HepG2 (cell line): ENCODE results near the gene SUSD2. TPM values are rescaled to one million over a fixed set of nuclear protein-coding genes. Genes with fewer than 3 reads are reported as not detected.

Source experiments
- E2F1 ChIP-seq: sonication (generic); formaldehyde crosslinking; IDR thresholded peaks from 2 replicates; pipeline ENCODE4 v1.5.0; 2020; ENCODE audit warnings: missing genetic modification reagents
- HDAC2 ChIP-seq: sonication (generic); formaldehyde crosslinking; IDR thresholded peaks from 2 replicates; pipeline ENCODE4 v1.4.0; 2020; ENCODE audit warnings: missing genetic modification reagents
- HIVEP1 ChIP-seq: sonication (generic); formaldehyde crosslinking; IDR thresholded peaks from 2 replicates; pipeline ENCODE4 v1.4.0; 2020; ENCODE audit warnings: mild to moderate bottlenecking, missing genetic modification reagents
- MAFK ChIP-seq, 2 experiments: IDR thresholded peaks in 1 of 2; conservative IDR thresholded peaks in 1 of 2; 2 replicates each; pipeline ENCODE4 v1.6.1; 2011; ENCODE audit warnings: improper control_type of control experiment in 2 of 2, low read length in 2 of 2
- NR2F6 ChIP-seq, 2 experiments: IDR thresholded peaks; 2 replicates each; pipeline ENCODE4 v1.6.1; 2016; ENCODE audit warnings: antibody characterized with exemption in 1 of 2, mild to moderate bottlenecking in 1 of 2
- PBX3 ChIP-seq: sonication (generic); formaldehyde crosslinking; IDR thresholded peaks from 2 replicates; pipeline ENCODE4 v1.8.1; 2023; ENCODE audit warnings: missing genetic modification reagents, inconsistent platforms, borderline replicate concordance
- PLSCR1 ChIP-seq: sonication (generic); formaldehyde crosslinking; IDR thresholded peaks from 2 replicates; pipeline ENCODE4 v1.5.0; 2020; ENCODE audit warnings: missing genetic modification reagents, mild to moderate bottlenecking, borderline replicate concordance
- SMAD3 ChIP-seq: sonication (generic); formaldehyde crosslinking; IDR thresholded peaks from 2 replicates; pipeline ENCODE4 v1.4.0; 2020; ENCODE audit warnings: missing genetic modification reagents
- ZNF496 ChIP-seq: sonication (generic); formaldehyde crosslinking; IDR thresholded peaks from 2 replicates; pipeline ENCODE4 v1.8.1; 2023; ENCODE audit warnings: mild to moderate bottlenecking, moderate library complexity, missing genetic modification reagents; ENCODE audit not compliant: insufficient replicate concordance
- polyA plus RNA-seq, 8 experiments: library from polyadenylated mRNA; depleted of rRNA in 3 of 8; stranded (reverse) in 7 of 8; unstranded in 1 of 8; fragments of >200 nt; fragmentation: Illumina TruSeq in 4 of 8; extraction: Trizol in 4 of 8; gene quantifications; 2 replicates each; pipeline versions ENCODE4 v1.2.1 to v1.2.3, GENCODE V29; 2011 to 2016; ENCODE audit warnings: low read depth in 4 of 8, missing spikeins in 1 of 8, mixed read lengths in 1 of 8; ENCODE audit not compliant: insufficient read depth in 1 of 8
- total RNA-seq, 5 experiments: library from RNA; depleted of rRNA; stranded (reverse); fragments of >200 nt; fragmentation: Illumina TruSeq; extraction: Trizol; gene quantifications; 2 replicates each; pipeline ENCODE4 v1.2.3, GENCODE V29; 2016; ENCODE audit warnings: low read depth in 1 of 5
- TF ChIP-seq, protein P1 (sequence below), 2 experiments: fragments of 450-650 bp in 1 of 2; sonication (generic) in 1 of 2; formaldehyde crosslinking in 1 of 2; IDR thresholded peaks; 2 replicates each; pipeline versions ENCODE4 v1.6.1 to v1.8.0; 2016 to 2022; ENCODE audit warnings: antibody characterized with exemption in 1 of 2, mild to moderate bottlenecking in 1 of 2, missing genetic modification reagents in 1 of 2
- TF ChIP-seq, protein P2 (sequence below): sonication (generic); formaldehyde crosslinking; IDR thresholded peaks from 2 replicates; pipeline ENCODE4 v1.9.0; 2021; ENCODE audit warnings: missing genetic modification reagents, borderline replicate concordance

SUSD2 gene
- total and polyA plus RNA-seq, 2 of the 13 experiments (the other 11 are each of a cell fraction or from before 2014, with no cell fraction given): 2.1 to 11.0 TPM

- TF ChIP-seq, protein P1, sequence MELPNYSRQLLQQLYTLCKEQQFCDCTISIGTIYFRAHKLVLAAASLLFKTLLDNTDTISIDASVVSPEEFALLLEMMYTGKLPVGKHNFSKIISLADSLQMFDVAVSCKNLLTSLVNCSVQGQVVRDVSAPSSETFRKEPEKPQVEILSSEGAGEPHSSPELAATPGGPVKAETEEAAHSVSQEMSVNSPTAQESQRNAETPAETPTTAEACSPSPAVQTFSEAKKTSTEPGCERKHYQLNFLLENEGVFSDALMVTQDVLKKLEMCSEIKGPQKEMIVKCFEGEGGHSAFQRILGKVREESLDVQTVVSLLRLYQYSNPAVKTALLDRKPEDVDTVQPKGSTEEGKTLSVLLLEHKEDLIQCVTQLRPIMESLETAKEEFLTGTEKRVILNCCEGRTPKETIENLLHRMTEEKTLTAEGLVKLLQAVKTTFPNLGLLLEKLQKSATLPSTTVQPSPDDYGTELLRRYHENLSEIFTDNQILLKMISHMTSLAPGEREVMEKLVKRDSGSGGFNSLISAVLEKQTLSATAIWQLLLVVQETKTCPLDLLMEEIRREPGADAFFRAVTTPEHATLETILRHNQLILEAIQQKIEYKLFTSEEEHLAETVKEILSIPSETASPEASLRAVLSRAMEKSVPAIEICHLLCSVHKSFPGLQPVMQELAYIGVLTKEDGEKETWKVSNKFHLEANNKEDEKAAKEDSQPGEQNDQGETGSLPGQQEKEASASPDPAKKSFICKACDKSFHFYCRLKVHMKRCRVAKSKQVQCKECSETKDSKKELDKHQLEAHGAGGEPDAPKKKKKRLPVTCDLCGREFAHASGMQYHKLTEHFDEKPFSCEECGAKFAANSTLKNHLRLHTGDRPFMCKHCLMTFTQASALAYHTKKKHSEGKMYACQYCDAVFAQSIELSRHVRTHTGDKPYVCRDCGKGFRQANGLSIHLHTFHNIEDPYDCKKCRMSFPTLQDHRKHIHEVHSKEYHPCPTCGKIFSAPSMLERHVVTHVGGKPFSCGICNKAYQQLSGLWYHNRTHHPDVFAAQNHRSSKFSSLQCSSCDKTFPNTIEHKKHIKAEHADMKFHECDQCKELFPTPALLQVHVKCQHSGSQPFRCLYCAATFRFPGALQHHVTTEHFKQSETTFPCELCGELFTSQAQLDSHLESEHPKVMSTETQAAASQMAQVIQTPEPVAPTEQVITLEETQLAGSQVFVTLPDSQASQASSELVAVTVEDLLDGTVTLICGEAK (IDR thresholded peaks at IDR 0.05): no peak
- TF ChIP-seq, protein P1 (CRISPR knock-in tag; IDR thresholded peaks at IDR 0.05): no peak
- TF ChIP-seq PBX3 (CRISPR knock-in tag) (no peak), PLSCR1 (CRISPR knock-in tag) (no peak), HDAC2 (peak; percentile 67; the same call in 1 of the 2 replicates), NR2F6 (IDR thresholded peaks at IDR 0.05) (no peak; the same call in 1 of the 2 replicates), NR2F6 (CRISPR knock-in tag; IDR thresholded peaks at IDR 0.05) (peak; percentile 22; the same call in 1 of the 2 replicates), HIVEP1 (peak; percentile 99), SMAD3 (CRISPR knock-in tag) (0 out of 2 replicates have a peak, but pooled peaks have one; percentile 42), E2F1 (CRISPR knock-in tag) (no peak), ZNF496 (CRISPR knock-in tag) (no peak), MAFK (conservative IDR thresholded peaks at IDR 0.05 in 1 of 2, IDR thresholded peaks at IDR 0.05 in 1 of 2; ENCODE audit: low read length in 2 of 2) (no peak)
- TF ChIP-seq, protein P2, sequence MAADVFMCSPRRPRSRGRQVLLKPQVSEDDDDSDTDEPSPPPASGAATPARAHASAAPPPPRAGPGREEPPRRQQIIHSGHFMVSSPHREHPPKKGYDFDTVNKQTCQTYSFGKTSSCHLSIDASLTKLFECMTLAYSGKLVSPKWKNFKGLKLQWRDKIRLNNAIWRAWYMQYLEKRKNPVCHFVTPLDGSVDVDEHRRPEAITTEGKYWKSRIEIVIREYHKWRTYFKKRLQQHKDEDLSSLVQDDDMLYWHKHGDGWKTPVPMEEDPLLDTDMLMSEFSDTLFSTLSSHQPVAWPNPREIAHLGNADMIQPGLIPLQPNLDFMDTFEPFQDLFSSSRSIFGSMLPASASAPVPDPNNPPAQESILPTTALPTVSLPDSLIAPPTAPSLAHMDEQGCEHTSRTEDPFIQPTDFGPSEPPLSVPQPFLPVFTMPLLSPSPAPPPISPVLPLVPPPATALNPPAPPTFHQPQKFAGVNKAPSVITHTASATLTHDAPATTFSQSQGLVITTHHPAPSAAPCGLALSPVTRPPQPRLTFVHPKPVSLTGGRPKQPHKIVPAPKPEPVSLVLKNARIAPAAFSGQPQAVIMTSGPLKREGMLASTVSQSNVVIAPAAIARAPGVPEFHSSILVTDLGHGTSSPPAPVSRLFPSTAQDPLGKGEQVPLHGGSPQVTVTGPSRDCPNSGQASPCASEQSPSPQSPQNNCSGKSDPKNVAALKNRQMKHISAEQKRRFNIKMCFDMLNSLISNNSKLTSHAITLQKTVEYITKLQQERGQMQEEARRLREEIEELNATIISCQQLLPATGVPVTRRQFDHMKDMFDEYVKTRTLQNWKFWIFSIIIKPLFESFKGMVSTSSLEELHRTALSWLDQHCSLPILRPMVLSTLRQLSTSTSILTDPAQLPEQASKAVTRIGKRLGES (CRISPR knock-in tag): no peak
Measured at GRCh38 chr22:24156913-24157821, 24.1 kb upstream of the SUSD2 start (continued).
